ENCODE data around the gene TYW5. TPM values are rescaled to one million over a fixed set of nuclear protein-coding genes. Genes with fewer than 3 reads are reported as not detected.

Gene TYW5
- total and polyA plus RNA-seq, 2 experiments from 2014 or later = 5.0 to 14.6 TPM

- peaks cover 46% of the 10 kb centered on the region for H3K79me2 ChIP-seq
- H3K4me1 ChIP-seq (ENCODE audit: insufficient read depth) = peaks cover 21% of the 10 kb centered on the region
- H3K4me3 ChIP-seq = no peak overlapping the region
- no peaks in the 10 kb centered on the region for H3K9me2 ChIP-seq (replicated peaks; ENCODE audit: insufficient read depth)
- WGBS (ENCODE audit: low lambda C conversion rate, missing lambda C conversion rate) = 95% methylated on average over 4 of the region's 4 CpGs
- no peak overlapping the region for H2AFZ ChIP-seq
- no peak overlapping the region for H3K27ac ChIP-seq
- H3K27me3 ChIP-seq = no peaks in the 10 kb centered on the region
- no peaks in the 10 kb centered on the region for H3K9me3 ChIP-seq (ENCODE audit: low read depth)
- TF ChIP-seq EZH2phosphoT487 (IDR thresholded peaks at IDR 0.05; ENCODE audit: low read depth, severe bottlenecking, unreplicated experiment) = no peak
- no peak for TF ChIP-seq EZH2 (IDR thresholded peaks at IDR 0.05; ENCODE audit: borderline replicate concordance)
- no peak for TF ChIP-seq CTCF (IDR thresholded peaks at IDR 0.05; ENCODE audit: poor library complexity)
- H3K4me2 ChIP-seq = peak overlapping the region; percentile 87
- no peak for DNase-seq (ENCODE audit: low spot score)
- no peaks in the 10 kb centered on the region for H4K20me1 ChIP-seq (ENCODE audit: insufficient read depth, poor library complexity, severe bottlenecking)
- H3K36me3 ChIP-seq (replicated peaks; ENCODE audit: insufficient read depth, low read depth) = no peaks in the 10 kb centered on the region
Measured at GRCh38 chr2:199958014-199958413, 2.7 kb upstream of the TYW5 start.

- Histone ChIP-seq H3K79me2 (peaks cover 65% of the 10 kb centered on the region), H3K4me1 (ENCODE audit: insufficient read depth) (peaks cover 21% of the 10 kb centered on the region), H4K20me1 (ENCODE audit: insufficient read depth, poor library complexity, severe bottlenecking) (no peaks in the 10 kb centered on the region), H3K9me3 (ENCODE audit: low read depth) (no peaks in the 10 kb centered on the region), H3K27me3 (no peaks in the 10 kb centered on the region), H3K27ac (peak overlapping the region; percentile 98), H3K9me2 (replicated peaks; ENCODE audit: insufficient read depth) (no peaks in the 10 kb centered on the region), H3K4me3 (peak overlapping the region; percentile 86), H3K4me2 (peak overlapping the region; percentile 87), H2AFZ (peak overlapping the region; percentile 80), H3K36me3 (replicated peaks; ENCODE audit: insufficient read depth, low read depth) (no peaks in the 10 kb centered on the region)
- no peak for TF ChIP-seq EZH2 (IDR thresholded peaks at IDR 0.05; ENCODE audit: borderline replicate concordance)
- TF ChIP-seq EZH2phosphoT487 (IDR thresholded peaks at IDR 0.05; ENCODE audit: low read depth, severe bottlenecking, unreplicated experiment) = no peak
- no peak for TF ChIP-seq CTCF (IDR thresholded peaks at IDR 0.05; ENCODE audit: poor library complexity)
- WGBS (ENCODE audit: low lambda C conversion rate, missing lambda C conversion rate) = under 1% methylated on average over 10 of the region's 10 CpGs
- no peak for DNase-seq (ENCODE audit: low spot score)
Measured at GRCh38 chr2:199956062-199956380, 730 bp upstream of the TYW5 start.

- H3K79me2 ChIP-seq = peaks cover 74% of the 10 kb centered on the region
- H3K27me3 ChIP-seq = no peaks in the 10 kb centered on the region
- TF ChIP-seq EZH2 (IDR thresholded peaks at IDR 0.05; ENCODE audit: borderline replicate concordance) = no peak
- TF ChIP-seq CTCF (IDR thresholded peaks at IDR 0.05; ENCODE audit: poor library complexity) = no peak
- TF ChIP-seq EZH2phosphoT487 (IDR thresholded peaks at IDR 0.05; ENCODE audit: low read depth, severe bottlenecking, unreplicated experiment) = no peak
- no peaks in the 10 kb centered on the region for H3K9me2 ChIP-seq (replicated peaks; ENCODE audit: insufficient read depth)
- WGBS (ENCODE audit: low lambda C conversion rate, missing lambda C conversion rate) = 1% methylated on average over 13 of the region's 13 CpGs
- no peaks in the 10 kb centered on the region for H3K36me3 ChIP-seq (replicated peaks; ENCODE audit: insufficient read depth, low read depth)
- H2AFZ ChIP-seq = peak overlapping the region; percentile 80
- peak overlapping the region; percentile 87 for H3K4me2 ChIP-seq
- DNase-seq (ENCODE audit: low spot score) = no peak
- H3K4me3 ChIP-seq = peak overlapping the region; percentile 86
- peaks cover 21% of the 10 kb centered on the region for H3K4me1 ChIP-seq (ENCODE audit: insufficient read depth)
- no peaks in the 10 kb centered on the region for H3K9me3 ChIP-seq (ENCODE audit: low read depth)
- H4K20me1 ChIP-seq (ENCODE audit: insufficient read depth, poor library complexity, severe bottlenecking) = no peaks in the 10 kb centered on the region
- H3K27ac ChIP-seq = peak overlapping the region; percentile 98
Measured at GRCh38 chr2:199955007-199955338, 318 bp downstream of the TYW5 start.

- H3K9me2 ChIP-seq (replicated peaks; ENCODE audit: insufficient read depth) = no peaks in the 10 kb centered on the region
- DNase-seq (ENCODE audit: low spot score) = no peak
- H4K20me1 ChIP-seq (ENCODE audit: insufficient read depth, poor library complexity, severe bottlenecking) = no peaks in the 10 kb centered on the region
- H3K4me1 ChIP-seq (ENCODE audit: insufficient read depth) = peaks cover 10% of the 10 kb centered on the region
- H3K9me3 ChIP-seq (ENCODE audit: low read depth) = no peaks in the 10 kb centered on the region
- H3K27me3 ChIP-seq = no peaks in the 10 kb centered on the region
- no peak overlapping the region for H3K27ac ChIP-seq
- 82% methylated on average over 1 of the region's 1 CpG for WGBS (ENCODE audit: low lambda C conversion rate, missing lambda C conversion rate)
- H2AFZ ChIP-seq = no peak overlapping the region
- no peak for TF ChIP-seq EZH2phosphoT487 (IDR thresholded peaks at IDR 0.05; ENCODE audit: low read depth, severe bottlenecking, unreplicated experiment)
- no peak for TF ChIP-seq EZH2 (IDR thresholded peaks at IDR 0.05; ENCODE audit: borderline replicate concordance)
- no peak for TF ChIP-seq CTCF (IDR thresholded peaks at IDR 0.05; ENCODE audit: poor library complexity)
- peaks cover 68% of the 10 kb centered on the region for H3K79me2 ChIP-seq
- H3K4me3 ChIP-seq = no peak overlapping the region
- H3K36me3 ChIP-seq (replicated peaks; ENCODE audit: insufficient read depth, low read depth) = peaks cover 4% of the 10 kb centered on the region
- no peak overlapping the region for H3K4me2 ChIP-seq
Measured at GRCh38 chr2:199951023-199951422, 4.3 kb downstream of the TYW5 start.
